Activated B cell treated with CpG ODN at 0.5 μM for 24 hours (primary cell): ENCODE results near the gene GFRA1. TPM values are rescaled to one million over a fixed set of nuclear protein-coding genes. Genes with fewer than 3 reads are reported as not detected.

Experiments
- ATAC-seq: fragments of 200-7000 bp; cut with Tn5 transposase; one replicate; pipeline ENCODE4 v1.10.0; 2021; ENCODE audit warnings: low read depth, mild to moderate bottlenecking, moderate library complexity
- CTCF ChIA-PET: fragments of 350-600 bp; sonication (Branson Sonifier 250); formaldehyde crosslinking; loops from one replicate; lab custom pipeline; 2021; ENCODE audit warnings: antibody characterized with exemption; lab: Charles Lee
- POLR2A ChIA-PET: fragments of 350-600 bp; sonication (Branson Sonifier 250); formaldehyde crosslinking; loops from one replicate; lab custom pipeline; 2021; ENCODE audit warnings: antibody characterized with exemption; lab: Charles Lee
- DNase-seq: peaks from one replicate; pipeline ENCODE4 v3.0.0; 2022
- H3K27ac Mint-ChIP-seq: one replicate; pipeline ENCODE4 v1.8.0; 2020; ENCODE audit warnings: mixed read lengths
- H3K27me3 Mint-ChIP-seq: one replicate; pipeline ENCODE4 v1.8.0; 2021; ENCODE audit warnings: mixed read lengths
- H3K36me3 Mint-ChIP-seq: one replicate; pipeline ENCODE4 v1.8.0; 2021; ENCODE audit warnings: low read depth, mixed read lengths
- H3K4me1 Mint-ChIP-seq: one replicate; pipeline ENCODE4 v1.8.0; 2021; ENCODE audit warnings: mixed read lengths
- H3K4me3 Mint-ChIP-seq: one replicate; pipeline ENCODE4 v1.8.0; 2020; ENCODE audit warnings: mild to moderate bottlenecking, mixed read lengths
- H3K9me3 Mint-ChIP-seq: one replicate; pipeline ENCODE4 v1.8.0; 2020; ENCODE audit warnings: mixed read lengths
- intact Hi-C: fragments of 100-400 bp; cut with micrococcal nuclease; formaldehyde crosslinking; loops from one replicate; pipeline ENCODE4 v1.15.1; 2024
- total RNA-seq: library from RNA; stranded (reverse); gene quantifications from 2 replicates; pipeline ENCODE4 v1.2.3, GENCODE V29; 2022
- TF ChIP-seq, protein P1 (sequence below): fragments of 200-600 bp; IDR thresholded peaks from one replicate; pipeline ENCODE4 v1.8.0; 2022; ENCODE audit warnings: antibody characterized with exemption, mild to moderate bottlenecking

The GFRA1 gene
- total RNA-seq, 1 donor from 2014 or later, result not detected

DNA sequence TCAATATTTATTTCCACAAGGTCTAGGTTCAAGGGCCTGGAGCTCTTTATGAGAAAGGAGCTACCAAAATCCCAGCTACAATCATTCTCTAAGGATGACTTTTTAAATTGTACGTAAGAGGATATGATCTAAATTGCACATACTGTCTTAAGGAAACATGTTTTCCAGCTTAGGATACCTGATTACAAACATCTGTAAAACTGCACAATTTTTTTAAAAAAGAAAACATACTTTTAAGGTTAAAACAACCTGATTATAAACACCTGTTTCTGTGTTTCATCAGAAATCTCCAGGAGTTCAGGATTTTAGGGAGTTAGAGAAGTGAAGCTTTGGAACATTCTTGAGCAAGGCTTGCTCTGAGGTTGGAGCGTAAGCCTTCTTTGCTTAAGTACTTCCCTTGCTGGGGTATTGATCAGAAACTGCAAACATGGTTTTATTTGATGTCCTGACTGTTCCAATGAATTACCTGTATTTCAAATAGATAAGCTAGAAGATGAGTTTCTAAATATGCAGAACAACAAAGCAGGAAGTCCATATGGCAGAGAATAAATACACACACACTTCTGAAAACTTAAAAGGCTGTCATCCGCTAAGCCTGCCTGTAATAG is 248.6 kb downstream of the GFRA1 start:
- intact Hi-C loops, result no loop called here

DNA sequence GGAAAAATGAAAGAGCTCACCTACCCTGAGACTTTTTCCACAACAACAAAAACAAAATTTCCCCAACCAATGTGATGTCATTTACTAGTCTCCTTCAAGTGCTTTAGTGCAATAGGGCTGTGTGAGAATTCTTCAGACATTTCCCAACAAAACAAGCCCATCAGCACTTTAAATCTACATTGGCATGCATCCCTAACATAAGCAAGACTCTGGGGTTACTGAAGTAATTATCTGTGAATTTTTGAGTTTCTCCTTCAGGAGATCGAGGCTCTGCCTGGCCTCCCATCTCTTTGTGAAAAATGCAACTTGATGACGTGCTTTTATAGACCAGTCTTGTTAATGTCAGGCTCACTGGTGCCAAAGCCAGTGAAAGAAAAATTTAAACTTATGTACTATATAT is 255.6 kb downstream of the GFRA1 start:
- intact Hi-C loops, result no loop called here
- Mint-ChIP-seq H3K27me3 (no peaks in the 10 kb centered on the region), H3K27ac (no peak overlapping the region), H3K9me3 (peaks cover 8% of the 10 kb centered on the region), H3K36me3 (no peaks in the 10 kb centered on the region), H3K4me1 (no peaks in the 10 kb centered on the region), H3K4me3 (no peak overlapping the region)
- ATAC-seq (no peak), DNase-seq (no peak)
- ChIA-PET POLR2A (no interaction called here), CTCF (no interaction called here)
- TF ChIP-seq, protein P1, sequence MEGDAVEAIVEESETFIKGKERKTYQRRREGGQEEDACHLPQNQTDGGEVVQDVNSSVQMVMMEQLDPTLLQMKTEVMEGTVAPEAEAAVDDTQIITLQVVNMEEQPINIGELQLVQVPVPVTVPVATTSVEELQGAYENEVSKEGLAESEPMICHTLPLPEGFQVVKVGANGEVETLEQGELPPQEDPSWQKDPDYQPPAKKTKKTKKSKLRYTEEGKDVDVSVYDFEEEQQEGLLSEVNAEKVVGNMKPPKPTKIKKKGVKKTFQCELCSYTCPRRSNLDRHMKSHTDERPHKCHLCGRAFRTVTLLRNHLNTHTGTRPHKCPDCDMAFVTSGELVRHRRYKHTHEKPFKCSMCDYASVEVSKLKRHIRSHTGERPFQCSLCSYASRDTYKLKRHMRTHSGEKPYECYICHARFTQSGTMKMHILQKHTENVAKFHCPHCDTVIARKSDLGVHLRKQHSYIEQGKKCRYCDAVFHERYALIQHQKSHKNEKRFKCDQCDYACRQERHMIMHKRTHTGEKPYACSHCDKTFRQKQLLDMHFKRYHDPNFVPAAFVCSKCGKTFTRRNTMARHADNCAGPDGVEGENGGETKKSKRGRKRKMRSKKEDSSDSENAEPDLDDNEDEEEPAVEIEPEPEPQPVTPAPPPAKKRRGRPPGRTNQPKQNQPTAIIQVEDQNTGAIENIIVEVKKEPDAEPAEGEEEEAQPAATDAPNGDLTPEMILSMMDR, result no peak

More for the DNA sequence above, 248.6 kb downstream of the GFRA1 start:
- H3K27me3 Mint-ChIP-seq, result no peaks in the 10 kb centered on the region
- H3K4me3 Mint-ChIP-seq, result no peak overlapping the region
- TF ChIP-seq, protein P1, result no peak
- H3K36me3 Mint-ChIP-seq, result no peaks in the 10 kb centered on the region
- no peaks in the 10 kb centered on the region for H3K4me1 Mint-ChIP-seq
- peaks cover 10% of the 10 kb centered on the region for H3K9me3 Mint-ChIP-seq
- ATAC-seq (no peak), DNase-seq (no peak)
- no peak overlapping the region for H3K27ac Mint-ChIP-seq
- CTCF ChIA-PET, result no interaction called here
- POLR2A ChIA-PET, result no interaction called here

DNA sequence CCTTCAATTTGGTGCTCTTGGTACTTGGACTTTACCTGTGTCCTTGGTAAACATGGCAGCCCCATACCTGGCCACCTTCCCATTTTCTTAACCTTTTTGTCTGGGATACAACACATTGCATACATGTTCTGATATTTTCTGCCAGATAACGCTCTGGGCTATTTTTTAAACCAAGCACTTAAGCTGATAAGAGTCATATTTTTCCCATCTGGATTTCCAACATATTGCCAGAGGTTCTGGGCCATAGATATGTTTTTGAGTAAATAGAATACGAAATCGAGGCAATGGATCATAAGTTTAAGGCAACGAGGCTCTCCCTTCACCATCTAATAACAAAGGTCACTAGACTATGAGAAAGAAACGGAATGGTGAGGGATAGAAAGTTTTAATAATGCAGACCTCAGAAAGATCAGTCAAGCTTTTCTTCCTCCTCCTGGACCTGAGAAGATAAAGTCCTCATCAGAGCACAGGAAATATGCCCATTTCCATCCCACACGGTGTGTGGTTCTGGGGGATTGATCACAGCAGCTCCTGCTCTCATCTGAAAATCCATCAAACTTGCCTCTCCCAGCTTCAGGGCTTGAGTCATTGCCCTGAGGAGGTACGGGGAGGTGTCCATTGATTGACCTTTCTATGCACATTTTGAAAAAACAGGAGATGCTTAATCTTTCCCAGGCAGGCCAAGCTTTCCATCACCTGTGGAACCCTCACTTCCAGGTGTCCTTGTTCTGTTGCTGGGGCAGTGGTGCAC is 257.2 kb downstream of the GFRA1 start:
- H3K9me3 Mint-ChIP-seq, result no peaks in the 10 kb centered on the region
- ChIA-PET CTCF (no interaction called here), POLR2A (no interaction called here)
- H3K4me3 Mint-ChIP-seq, result no peak overlapping the region
- H3K36me3 Mint-ChIP-seq, result no peaks in the 10 kb centered on the region
- DNase-seq, result no peak
- intact Hi-C loops, result no loop called here
- TF ChIP-seq, protein P1, result no peak
- H3K4me1 Mint-ChIP-seq, result no peaks in the 10 kb centered on the region
- ATAC-seq, result no peak
- no peak overlapping the region for H3K27ac Mint-ChIP-seq
- no peaks in the 10 kb centered on the region for H3K27me3 Mint-ChIP-seq

DNA sequence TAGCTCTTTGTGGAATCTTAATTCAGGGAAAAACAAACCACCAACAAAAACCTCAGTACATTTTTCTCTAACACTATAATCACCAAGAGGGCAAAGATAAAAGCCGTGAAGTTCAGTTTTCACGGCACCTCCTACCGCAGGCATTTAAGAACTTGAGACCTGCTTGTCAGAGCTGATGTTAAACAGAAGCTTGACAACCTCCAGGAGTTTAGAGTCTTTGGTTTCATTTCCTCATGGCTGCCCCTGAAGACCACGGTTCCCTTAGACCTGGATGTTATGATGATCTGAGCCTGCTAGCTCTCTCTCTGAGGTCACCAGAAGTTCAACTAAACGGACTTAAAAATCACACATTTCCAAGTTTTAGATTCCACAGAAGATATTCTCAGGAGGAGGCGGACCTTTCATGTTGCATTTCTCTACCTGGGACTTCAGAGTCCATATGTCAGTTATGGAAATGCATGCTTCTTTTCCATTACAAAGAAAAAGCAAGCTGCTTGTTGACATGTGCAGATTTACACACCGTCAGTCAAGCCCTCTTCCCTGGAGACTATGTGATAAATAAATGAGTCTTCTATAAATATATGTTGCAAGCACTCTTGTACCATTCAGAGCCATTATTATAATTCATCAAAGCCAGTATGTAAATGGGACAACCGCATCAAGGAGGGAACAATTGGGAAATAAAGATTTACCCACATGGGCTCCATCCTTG is 258.0 kb downstream of the GFRA1 start:
- Mint-ChIP-seq H3K27ac (no peak overlapping the region), H3K4me1 (no peaks in the 10 kb centered on the region), H3K27me3 (no peaks in the 10 kb centered on the region), H3K4me3 (no peak overlapping the region), H3K36me3 (no peaks in the 10 kb centered on the region), H3K9me3 (no peaks in the 10 kb centered on the region)
- DNase-seq (no peak), ATAC-seq (no peak)
- TF ChIP-seq, protein P1, result no peak
- POLR2A ChIA-PET, result no interaction called here
- intact Hi-C loops, result no loop called here
- CTCF ChIA-PET, result no interaction called here

DNA sequence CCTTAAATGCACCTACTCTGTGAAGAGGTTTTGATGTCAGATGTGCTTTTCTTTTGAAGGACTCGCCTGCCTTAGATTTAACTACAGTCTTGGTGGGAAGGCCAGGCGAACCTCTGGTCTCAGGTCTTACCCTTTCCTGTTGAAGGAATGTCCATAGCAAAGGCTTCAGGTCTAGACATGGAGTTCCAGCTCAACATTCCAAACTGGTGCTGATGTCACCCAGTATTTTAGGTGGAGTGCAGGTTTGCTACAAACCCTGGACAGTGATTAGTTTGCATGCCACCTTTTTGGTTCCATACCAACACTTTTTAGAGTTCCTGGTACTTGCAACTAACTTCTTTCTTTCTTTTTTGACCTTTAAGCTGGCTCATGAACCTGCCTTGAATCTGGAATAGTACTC is 258.7 kb downstream of the GFRA1 start:
- Mint-ChIP-seq H3K4me1 (no peaks in the 10 kb centered on the region), H3K27me3 (no peaks in the 10 kb centered on the region), H3K27ac (no peak overlapping the region), H3K9me3 (no peaks in the 10 kb centered on the region), H3K4me3 (no peak overlapping the region), H3K36me3 (no peaks in the 10 kb centered on the region)
- DNase-seq (no peak), ATAC-seq (no peak)
- ChIA-PET CTCF (no interaction called here), POLR2A (no interaction called here)
- TF ChIP-seq, protein P1, result no peak
- intact Hi-C loops, result no loop called here
